Suprapubic skin (tissue), 3 donors: ENCODE data around the gene UBALD1.

ENCODE experiments used
- POLR2AphosphoS5 ChIP-seq, 3 donors: sonication (generic); formaldehyde crosslinking; IDR thresholded peaks; one replicate each; pipeline ENCODE4 v1.6.1; 2017; ENCODE audit warnings: antibody characterized with exemption in 3 of 3
- TF ChIP-seq, protein P1 (sequence below), 2 donors: fragments of 200-600 bp in 1 of 2; fragments of 450-650 bp in 1 of 2; sonication (generic) in 1 of 2; IDR thresholded peaks; one replicate each; pipeline ENCODE4 v1.5.1; 2016 to 2019; ENCODE audit warnings: antibody characterized with exemption in 2 of 2, mild to moderate bottlenecking in 1 of 2, moderate library complexity in 1 of 2

DNA sequence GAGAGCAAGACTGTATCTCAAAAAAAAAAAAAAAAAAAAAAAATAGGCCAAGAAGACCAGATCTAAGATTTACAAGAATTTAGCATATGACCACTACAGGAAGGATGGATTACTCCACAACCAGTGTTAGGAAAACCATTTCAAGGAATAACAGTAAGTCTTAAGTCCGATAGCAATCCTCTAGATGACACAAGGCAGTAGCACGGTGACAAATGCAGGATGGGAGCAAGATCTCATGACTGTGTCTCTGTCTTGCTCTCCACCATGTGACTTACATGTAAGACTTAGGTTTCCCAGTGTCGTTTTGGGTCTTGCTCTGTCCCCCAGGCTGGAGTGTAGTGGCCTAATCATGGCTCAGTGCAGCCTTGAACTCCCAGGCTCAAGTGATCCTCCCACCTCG, 30.8 kb downstream of the UBALD1 start:
- no peak for TF ChIP-seq POLR2AphosphoS5 (IDR thresholded peaks at IDR 0.05)
- TF ChIP-seq, protein P1, sequence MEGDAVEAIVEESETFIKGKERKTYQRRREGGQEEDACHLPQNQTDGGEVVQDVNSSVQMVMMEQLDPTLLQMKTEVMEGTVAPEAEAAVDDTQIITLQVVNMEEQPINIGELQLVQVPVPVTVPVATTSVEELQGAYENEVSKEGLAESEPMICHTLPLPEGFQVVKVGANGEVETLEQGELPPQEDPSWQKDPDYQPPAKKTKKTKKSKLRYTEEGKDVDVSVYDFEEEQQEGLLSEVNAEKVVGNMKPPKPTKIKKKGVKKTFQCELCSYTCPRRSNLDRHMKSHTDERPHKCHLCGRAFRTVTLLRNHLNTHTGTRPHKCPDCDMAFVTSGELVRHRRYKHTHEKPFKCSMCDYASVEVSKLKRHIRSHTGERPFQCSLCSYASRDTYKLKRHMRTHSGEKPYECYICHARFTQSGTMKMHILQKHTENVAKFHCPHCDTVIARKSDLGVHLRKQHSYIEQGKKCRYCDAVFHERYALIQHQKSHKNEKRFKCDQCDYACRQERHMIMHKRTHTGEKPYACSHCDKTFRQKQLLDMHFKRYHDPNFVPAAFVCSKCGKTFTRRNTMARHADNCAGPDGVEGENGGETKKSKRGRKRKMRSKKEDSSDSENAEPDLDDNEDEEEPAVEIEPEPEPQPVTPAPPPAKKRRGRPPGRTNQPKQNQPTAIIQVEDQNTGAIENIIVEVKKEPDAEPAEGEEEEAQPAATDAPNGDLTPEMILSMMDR (IDR thresholded peaks at IDR 0.05), result no peak
